Gastrocnemius medialis (tissue), 4 donors: ENCODE results near the gene ROM1.

Experiments
- POLR2A ChIP-seq, 2 donors: fragments of 450-650 bp; IDR thresholded peaks; one replicate each; pipeline ENCODE4 v1.6.1; 2017; ENCODE audit warnings: antibody characterized with exemption in 2 of 2, mild to moderate bottlenecking in 2 of 2, moderate library complexity in 2 of 2
- TF ChIP-seq, protein P1 (sequence below), 5 experiments: fragments of 450-650 bp in 3 of 5; fragments of 200-600 bp in 2 of 5; sonication (generic) in 2 of 5; IDR thresholded peaks in 4 of 5; conservative IDR thresholded peaks in 1 of 5; 1 replicate in 4 of 5; 2 replicates in 1 of 5; pipeline ENCODE4 v1.5.1; 2016 to 2019; ENCODE audit warnings: antibody characterized with exemption in 5 of 5, mild to moderate bottlenecking in 3 of 5, moderate library complexity in 3 of 5

DNA sequence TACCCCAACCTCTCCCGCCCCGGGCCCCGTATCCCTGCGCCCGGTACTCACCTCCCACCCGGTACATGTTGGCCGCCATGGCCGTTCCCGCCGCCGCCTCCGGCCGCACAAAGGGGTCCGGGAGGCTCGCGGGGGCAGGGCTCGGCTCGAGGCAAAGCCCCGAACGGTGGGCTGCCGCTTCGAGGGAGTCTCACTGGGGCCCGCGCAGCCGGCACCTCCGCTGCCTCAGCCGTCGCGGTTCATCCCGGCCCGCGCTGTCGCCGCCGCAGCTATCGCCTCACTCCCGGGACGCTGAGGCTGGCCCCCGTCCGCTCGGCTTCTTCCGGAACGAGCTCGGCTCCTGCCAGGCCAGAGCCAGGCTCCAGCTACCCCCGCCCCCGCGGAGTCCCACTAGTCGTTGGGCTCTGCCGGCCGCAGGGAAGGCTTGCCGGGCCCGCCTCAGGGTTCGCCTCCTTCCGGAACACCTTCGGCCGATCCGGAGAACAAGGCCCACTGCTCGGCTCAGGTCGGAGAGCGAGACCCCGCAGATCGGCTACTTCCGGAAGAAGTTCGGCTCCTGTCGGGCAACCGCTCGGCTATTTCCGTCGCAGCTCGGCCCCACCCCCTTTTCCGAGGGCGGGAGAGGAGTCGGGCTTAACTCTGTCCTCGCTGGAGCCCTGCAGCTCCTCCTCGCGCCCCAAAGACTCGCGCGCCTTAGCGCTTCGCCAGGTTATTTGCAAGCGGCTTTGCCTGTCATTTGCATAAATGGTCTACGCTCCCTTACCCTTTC is 11.5 kb upstream of the ROM1 start, which contains the start of gene MTA2:
- TF ChIP-seq, protein P1, sequence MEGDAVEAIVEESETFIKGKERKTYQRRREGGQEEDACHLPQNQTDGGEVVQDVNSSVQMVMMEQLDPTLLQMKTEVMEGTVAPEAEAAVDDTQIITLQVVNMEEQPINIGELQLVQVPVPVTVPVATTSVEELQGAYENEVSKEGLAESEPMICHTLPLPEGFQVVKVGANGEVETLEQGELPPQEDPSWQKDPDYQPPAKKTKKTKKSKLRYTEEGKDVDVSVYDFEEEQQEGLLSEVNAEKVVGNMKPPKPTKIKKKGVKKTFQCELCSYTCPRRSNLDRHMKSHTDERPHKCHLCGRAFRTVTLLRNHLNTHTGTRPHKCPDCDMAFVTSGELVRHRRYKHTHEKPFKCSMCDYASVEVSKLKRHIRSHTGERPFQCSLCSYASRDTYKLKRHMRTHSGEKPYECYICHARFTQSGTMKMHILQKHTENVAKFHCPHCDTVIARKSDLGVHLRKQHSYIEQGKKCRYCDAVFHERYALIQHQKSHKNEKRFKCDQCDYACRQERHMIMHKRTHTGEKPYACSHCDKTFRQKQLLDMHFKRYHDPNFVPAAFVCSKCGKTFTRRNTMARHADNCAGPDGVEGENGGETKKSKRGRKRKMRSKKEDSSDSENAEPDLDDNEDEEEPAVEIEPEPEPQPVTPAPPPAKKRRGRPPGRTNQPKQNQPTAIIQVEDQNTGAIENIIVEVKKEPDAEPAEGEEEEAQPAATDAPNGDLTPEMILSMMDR (IDR thresholded peaks at IDR 0.05 in 4 of 5, conservative IDR thresholded peaks at IDR 0.05 in 1 of 5) = no peak
- peak; percentile 43 to 57 for TF ChIP-seq POLR2A (IDR thresholded peaks at IDR 0.05)
